Medulla oblongata (tissue), 1 donor: ENCODE measurements around the gene RSBN1.
"Not testable (repeated sequence)": the region's sequence is repeated elsewhere in the genome, so short reads cannot be mapped to it uniquely, and the experiment has no call there.

Experiments
- DNase-seq: peaks from one replicate; pipeline ENCODE4 v3.0.0-alpha.2; 2015; ENCODE audit errors: extremely low spot score

RSBN1 gene

DNA sequence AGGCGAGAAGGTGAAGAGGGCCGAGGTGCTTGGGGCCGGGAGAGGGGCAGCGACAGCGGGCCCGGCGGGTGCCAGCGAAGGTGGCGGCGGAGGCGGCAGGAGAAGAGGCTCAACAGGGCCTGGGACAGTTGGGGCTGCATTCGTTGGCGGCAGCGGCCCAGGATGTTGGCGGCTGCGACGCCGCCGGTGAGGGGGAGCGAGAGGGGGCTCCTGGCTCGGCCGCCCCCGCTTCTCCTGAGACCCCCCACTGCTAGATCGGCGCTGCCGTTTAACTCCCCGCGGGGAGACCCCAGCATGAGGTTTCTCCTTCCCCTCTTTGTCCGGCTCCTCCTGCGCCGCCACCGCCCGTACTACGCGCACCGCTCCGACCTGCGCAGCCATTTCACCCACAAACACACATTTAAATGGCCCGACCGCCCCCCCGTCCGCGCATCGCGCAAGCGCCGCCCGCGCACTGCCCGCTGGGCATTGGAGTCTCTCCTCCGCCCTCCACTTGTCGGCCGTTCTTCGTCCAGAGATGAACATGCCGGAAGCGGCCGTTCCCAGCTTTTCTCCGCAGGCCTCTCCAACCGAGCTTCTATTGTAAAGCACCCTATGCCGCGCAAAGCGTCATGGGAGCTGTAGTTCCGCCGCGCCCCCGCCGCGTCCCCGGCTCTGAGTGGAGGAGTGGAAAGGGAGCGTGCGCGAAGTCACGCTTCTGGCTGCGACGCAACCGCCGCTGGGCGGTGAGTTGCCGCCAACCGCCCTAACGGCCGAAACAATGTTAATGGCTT, at the start of gene RSBN1:
Gene RSBN1, minus strand, starts transcription at position 589 of the 773 bp plus-strand sequence. Its CDS starts 64 bp downstream, at position 525.
- peak; percentile 99 for DNase-seq

DNA sequence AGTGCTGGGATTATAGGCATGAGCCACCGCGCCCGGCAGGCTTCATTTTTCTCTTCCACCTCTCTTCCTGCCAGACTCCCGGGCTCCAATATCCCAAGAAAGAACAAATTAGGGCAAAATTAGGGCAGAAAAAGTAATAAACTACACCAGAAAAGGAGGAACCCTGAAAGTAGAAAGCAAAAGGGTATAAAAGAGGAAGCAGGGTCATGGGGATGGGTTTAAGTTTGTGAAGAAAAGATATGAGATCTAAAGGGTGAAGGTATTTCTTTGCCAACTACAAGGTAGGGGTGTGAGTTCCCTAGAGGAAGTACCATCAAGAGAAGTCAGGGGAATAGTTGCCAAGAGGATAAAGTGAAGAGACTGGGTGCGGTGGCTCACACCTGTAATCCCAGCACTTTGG, 49.4 kb upstream of the RSBN1 start:
- no peak for DNase-seq

DNA sequence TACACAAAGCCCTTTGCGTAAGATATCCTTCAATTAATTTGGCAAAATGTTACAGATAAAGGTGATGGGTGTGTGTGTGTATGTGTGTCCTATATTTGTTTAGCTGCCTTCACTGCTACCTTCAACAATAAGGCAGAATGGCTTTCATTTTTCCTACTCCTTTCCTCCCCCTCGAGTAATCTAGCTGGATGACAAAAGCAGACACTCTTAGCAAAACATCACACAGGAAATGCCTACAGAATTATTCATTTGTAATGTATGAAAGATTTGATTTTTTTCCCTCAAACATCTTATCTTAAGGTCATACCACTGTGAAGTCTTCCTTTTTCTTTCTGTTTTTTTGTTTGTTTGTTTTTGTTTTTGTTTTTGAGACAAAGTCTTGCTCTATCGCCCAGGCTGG, 48.6 kb upstream of the RSBN1 start:
- DNase-seq = no peak

DNA sequence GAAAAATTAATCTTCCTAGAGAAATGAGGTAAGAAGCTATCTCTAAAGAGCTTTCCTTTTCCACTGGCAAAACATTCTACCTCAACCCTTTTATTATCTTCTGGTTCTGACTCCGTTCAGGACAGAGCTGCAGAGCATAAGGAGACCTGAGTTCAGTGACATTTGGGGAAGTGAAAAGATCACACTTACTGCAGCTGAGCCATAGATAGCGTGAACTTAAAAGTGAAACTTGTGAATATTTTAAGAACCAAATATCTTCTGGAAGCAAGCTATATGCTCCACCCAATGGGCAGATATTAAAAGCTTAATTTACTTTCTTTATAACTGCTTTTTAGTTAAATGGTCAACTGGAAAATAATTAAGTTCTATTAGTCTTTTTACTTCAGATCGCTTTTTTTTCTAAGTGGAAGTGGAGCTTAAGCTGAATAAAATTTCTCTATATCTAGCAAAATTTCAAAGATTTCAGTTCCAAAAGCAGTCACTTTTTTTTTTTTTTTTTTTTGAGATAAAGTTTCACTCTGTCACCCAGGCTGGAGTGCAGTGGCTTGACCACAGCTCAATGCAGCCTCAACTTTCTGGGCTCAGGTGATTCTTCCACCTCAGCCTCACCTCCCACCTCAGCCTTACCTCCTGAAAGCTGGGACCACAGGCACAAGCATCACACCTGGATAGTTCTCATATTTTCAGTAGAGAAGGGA, 47.4 kb upstream of the RSBN1 start:
- peak; percentile 41 for DNase-seq

DNA sequence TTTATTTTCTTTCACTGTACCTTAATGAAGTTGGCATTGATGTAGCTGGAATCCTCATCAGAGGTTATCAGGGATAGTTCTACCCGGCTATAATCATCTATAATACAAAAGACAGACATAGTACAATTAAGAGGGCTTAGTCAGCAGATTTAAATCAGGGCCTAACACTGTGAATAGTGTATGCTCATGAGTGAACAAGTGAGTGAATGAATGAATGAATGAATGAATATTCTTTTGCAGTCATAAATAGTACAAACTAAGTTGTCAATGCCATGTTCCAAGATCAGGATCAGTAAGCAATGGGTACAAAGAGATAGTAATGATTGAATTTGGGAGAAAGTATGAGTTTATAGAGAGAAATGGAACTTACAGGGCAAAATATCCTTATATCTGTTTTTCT, 46.7 kb upstream of the RSBN1 start:
- no peak for DNase-seq

DNA sequence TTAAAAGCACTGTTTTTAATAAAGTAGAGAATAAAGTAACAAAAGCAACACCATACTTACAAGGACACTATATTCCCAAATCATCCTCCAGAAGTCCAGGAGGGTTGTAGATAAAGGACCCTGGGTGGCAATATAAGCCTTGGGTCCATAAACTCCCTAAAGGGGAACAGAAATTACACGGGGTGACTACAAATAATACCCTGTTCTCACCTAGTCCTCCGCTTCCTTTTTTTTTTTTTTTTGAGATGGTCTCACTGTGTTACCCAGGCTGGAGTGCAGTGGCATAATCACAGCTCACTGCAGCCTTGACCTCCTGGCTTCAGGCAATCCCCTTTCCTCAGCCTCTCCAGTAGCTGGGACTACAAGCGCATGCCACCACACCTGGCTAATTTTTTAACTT, 46.1 kb upstream of the RSBN1 start:
- no peak for DNase-seq

DNA sequence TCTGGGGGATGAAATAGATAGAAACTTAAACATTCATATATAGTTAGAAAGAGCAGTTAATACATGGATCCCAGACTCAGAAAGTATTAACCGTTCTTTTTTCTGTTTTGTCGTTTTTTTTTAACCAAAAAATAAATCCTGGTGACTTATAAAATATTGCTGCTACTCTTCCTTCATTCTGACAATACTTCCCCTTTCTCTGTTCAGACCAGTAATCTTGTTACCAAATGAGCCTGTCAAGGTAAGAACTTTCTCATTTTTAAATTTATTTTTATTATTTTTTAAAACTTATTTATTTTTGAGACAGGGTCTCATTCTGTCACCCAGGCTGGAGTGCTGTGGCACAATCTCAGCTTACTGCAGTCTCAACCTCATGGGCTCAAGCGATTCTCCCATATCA, 45.5 kb upstream of the RSBN1 start:
- DNase-seq = no peak

DNA sequence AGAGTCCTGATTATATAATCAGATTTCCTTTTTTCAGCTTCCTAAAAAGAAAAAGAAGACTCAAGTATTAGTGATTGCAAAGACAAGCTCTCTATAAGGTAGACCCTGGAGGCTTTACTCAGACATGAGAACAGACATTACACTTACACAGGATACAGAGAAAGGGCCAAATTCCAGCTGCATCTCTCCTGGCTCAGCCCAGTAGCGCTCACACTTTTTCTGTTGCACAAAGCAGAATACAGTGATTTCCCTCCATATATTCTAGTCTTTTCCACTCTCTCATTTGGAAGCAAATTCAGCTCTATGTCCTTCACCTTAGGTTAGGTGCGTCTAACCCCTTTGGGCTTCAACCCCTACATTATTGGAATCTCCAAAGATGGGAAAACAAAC, 44.1 kb upstream of the RSBN1 start:
- DNase-seq = no peak

DNA sequence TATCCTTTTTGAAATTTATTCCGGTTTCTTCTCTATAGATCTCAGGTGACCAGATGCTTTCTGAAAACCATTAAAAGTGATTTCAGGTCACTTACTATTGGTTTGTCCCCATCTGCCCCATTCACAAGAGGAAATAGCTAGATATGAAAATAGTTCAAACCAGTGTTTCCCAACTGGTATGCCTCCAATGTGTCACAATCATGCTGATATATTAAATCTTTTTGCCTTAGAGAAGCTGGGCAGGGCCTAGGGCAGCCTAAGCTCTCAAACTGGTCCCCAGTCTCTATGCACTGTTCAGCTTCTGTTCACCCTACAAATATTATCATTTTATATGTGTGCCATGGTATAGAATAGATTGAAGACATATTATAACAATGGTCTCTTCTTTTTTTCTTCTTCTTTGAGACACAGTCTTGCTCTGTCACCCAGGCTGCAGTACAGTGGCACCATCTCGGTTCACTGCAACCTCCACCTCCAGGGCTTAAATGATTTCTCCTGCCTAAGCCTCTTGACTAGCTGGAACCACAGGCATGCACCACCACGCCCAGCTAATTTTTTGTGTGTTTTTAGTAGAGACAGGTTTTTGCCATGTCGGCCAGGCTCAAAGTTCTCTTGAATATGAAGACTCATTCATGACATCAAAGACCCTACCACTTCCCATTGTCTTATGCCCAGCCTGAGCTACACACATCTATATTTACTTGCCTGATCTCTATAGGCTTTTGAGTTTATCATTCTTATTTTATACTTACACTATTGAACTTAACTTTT, 43.5 kb upstream of the RSBN1 start:
- DNase-seq = no peak

DNA sequence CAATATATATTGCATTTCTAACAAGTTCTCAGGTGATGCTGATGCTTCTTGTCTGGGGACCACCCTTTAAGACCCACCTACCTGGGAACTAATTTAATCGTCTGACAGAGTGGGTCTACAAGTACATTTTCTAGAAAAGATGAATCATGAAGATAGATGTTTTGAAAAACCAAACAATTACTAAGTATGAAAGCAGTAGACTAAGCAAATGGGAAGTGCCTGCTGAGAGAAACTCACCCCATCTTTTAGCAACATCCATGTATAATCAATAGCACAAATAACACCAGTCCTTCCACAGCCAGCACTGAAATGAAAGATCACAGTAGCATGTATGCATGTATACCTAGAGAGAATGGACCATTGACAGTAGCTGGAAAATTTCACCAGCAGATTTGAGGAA, 42.0 kb upstream of the RSBN1 start:
- no peak for DNase-seq

DNA sequence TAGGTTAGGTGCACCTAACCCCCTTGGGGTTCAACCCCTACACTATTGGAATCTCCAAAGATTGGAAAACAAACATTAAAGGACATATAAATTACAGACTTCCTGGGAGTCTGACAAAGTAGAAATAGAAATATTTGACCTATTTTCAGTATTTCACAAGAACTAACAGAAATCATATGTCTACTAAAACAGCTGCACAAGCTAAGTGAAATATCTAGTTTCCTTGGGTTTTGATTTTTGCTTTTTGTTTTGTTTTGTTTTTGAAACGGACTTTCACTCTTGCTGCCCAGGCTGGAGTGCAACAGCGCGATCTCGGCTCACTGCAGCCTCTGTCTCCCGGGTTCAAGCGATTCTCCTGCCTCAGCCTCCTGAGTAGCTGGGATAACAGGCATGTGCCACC, 40.4 kb upstream of the RSBN1 start:
- DNase-seq = not testable (repeated sequence)

DNA sequence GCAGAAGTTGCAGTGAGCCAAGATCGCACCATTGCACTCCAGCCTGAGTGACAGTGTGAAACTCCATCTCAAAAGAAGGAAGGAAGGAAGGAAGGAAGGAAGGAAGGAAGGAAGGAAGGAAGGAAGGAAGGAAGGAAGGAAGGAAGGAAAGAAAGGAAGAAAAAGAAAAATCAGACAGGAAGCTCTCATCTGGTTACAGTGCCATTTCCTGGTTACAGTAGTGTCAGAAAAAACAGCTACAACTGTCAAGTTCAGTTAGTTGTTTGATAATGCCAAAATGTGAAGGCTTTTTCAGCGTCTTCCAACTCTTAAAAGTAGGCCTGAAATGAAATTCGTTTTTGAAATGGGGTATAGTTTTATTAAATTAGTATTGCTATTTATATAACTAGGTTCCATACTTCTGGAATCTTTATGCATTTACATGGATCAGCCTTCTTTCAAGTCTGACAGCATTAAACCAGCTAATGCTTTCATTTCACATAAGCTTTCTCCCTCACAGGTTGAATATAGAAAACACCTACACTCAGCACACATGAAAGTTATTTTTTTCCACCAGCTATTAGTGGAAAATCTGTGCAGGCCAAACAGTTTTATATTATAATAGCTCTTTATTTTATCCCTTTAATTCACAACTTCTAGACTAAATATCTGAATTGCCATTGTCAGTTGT, 38.0 kb upstream of the RSBN1 start:
- DNase-seq = no peak

DNA sequence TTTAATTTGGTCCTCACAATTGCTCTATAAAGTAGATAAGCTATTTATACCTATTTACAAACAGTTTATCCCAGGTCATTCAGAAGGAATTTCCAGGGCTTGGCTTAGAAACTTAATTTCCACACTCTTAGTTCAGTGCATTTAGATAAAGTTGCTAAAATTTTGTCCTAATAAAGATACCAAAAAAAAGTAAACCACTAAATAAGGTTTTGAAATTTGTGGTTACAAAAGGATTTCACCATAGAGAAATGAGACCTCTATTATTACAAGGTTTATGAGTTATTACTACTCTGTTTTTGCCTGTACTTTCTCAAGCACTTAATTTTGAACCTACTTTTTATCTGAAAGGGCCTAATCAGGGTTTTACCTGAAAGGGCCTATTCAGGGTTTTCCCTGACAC, 36.8 kb upstream of the RSBN1 start:
- no peak for DNase-seq

DNA sequence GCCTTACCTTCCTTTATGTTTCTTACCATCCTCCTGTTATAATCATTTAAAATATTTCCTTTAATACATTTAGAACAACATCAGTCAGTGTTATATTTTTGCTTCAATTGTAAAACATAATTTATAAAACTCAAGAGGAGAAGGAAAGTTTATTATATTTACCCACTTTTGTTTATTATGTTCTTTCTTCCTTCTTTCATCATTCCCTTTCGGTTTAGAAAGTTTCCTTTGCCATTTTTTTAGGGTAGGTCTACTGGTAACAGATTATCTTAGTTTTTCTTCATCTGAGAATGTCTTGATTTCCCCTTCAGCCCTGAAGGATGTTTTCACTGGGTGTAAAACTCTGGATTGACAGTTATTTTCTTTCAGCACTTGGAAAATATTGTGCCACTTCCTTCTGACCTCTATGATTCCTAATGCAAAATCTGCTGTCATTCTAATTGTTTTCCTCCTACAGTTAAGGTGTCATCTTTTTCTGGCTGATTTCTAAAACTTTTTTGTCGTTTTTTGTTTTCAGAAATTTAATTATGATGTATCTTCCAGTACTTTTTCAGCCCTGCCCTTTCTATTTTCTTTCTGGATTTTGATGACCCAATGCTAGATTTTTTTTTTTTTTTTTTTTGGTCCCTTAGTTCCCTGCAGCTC, 34.2 kb upstream of the RSBN1 start:
- DNase-seq = no peak

DNA sequence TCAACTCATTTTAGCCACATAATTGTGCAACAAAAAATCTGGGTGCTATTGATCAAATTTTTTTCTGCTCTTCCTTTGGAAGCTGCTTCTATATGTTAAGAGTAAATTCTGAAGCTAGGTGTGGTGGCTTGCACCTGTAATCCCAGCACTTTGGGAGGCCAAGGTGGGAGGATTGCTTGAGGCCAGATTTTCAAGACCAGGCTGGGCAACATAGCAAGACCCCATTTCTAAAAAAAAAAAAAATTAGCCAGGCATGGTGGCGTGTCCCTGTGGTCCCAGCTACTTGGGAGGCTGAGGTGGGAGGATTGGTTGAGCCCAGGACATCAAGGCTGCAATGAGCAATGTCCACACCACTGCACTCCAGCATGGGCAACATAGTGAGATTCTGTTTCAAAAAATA, 24.3 kb upstream of the RSBN1 start:
- no peak for DNase-seq

DNA sequence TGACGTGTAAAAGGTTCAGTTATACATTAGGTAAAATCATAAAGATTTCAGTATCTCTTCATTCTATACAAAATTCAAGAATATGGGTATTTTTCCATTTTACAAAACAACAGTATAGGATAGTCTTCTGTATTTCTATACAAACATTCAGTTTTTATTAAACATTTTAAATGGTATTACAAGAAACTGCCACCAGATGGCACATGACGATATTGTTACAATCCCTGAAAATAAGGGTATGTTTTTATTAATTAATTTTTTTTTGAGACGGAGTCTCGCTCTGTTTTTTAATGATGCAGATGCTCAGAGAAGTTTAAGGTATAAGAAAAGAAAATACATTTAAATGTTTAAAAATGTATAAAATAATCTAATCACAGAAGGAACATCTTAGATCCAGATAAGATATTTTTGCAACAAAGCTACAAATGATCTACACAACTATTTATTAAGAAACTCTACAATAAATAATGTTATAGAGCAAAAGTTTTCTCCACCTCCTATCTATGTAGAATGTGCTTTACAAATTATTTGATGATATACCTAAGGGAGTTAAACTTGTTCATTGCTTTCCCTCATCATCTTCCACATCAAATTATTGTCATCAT, 23.5 kb upstream of the RSBN1 start:
- peak; percentile 80 for DNase-seq

DNA sequence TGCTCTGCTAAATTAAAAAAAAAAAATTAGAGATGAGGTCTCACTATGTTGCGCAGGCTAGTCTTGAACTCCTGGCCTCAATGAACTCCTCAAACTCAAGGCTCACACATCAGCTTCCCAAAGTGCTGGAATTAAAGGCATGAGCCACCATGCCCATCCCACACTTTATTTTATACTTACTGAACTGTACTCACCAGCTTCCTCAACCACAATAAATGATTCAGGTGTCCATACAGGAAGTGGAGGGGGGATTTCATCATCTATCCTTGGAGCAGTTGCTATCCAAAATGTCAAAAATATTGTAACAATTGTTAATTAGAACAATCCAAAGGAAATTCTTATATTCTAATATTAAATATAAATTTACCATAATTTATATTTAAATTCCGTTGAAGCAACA, 22.4 kb upstream of the RSBN1 start:
- no peak for DNase-seq

DNA sequence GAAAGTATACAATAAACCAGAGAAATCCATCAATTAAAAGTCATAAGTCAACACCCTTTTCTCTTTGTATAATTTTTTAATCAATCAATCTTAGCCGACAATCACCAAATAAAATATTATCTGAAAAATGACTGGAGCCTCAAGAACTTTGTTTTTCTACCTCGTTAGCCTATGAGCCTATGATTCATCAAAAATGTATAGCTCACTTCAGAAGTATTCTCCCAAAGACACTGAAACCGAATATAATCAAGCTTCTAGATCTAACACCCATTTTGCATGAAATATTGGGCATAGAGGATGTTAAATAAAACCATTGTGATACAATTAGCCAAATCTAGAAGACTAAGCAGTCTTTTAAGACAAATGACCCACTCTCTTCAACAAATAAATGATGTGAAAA, 17.8 kb upstream of the RSBN1 start:
- DNase-seq = no peak

DNA sequence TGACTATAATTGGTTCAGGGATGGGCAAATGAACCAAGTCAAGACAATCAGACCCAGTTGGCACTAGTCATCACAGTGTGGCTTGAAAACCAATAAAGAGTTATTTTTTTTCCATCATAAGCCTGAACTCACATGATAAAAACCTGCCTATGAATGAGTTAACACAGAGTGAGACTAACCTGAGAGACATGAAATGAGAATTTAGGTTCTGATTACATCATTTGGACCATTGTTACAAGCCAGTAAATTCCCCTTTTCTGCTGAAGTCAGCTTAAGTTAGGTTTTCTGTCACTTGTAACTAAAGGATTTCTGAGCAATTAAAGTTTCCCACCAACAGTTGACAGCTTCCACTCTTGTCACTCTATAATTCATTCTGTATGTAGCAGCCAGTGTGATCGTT, 9.6 kb upstream of the RSBN1 start:
- no peak for DNase-seq

DNA sequence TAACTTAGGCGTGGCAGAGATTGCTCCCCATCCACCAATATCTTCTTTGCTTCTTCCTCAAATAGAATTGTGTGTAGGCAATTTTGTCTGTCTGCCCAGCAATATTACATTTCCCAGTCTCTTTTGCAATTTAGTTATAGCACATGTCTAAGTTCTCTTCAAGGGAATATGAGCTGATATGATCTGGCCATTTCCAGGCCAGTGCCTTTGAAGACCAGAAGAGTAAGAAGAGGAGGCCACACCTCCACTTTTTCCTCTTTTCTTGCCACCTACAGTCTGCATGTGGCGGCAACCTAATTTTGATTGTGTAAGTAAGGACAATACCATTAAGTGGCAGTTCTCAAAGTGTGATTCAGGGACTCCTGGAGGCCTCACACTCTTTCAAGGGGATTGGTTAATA, 6.3 kb upstream of the RSBN1 start:
- no peak for DNase-seq

DNA sequence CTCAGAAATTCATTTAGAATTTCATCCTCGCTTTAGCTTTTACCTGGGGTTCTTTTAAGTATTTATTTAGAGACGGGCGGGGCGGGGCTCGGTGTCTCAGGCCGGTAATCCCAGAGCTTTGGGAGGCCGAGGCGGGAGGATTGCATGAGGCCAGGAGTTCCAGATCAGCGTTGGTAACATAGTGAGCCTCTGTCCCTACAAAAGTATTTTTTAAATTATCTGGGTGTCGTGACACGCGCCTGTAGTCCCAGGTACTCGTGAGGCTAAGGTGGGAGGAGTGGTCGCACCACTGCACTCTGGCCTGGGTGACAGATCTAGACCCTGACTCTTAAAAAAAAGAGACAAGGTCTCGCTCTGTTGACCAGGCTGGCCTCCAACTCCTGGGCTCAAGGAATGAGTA, 942 bp upstream of the RSBN1 start:
- DNase-seq = peak; percentile 5
